ENCODE data around the gene CLMP. TPM values are rescaled to one million over a fixed set of nuclear protein-coding genes. Genes with fewer than 3 reads are reported as not detected.

CLMP gene
- total RNA-seq, 1 donor from 2014 or later = 6.6 TPM

GRCh38 chr11:123238297-123238696 is 43.2 kb upstream of the CLMP start:
- TF ChIP-seq CTCF (IDR thresholded peaks at IDR 0.05) = no peak
- DNase-seq (ENCODE audit: low spot score) = no peak
- H3K4me1 Mint-ChIP-seq (ENCODE audit: low read depth) = peaks cover 12% of the 10 kb centered on the region
- no peaks in the 10 kb centered on the region for H3K9me3 Mint-ChIP-seq (ENCODE audit: low read depth)
- no peak overlapping the region for H3K27ac Mint-ChIP-seq (ENCODE audit: unreplicated experiment)
- no peak overlapping the region for H3K4me3 Mint-ChIP-seq (ENCODE audit: unreplicated experiment)
- H3K27me3 Mint-ChIP-seq (ENCODE audit: low read depth) = peaks cover 2% of the 10 kb centered on the region
- H3K36me3 Mint-ChIP-seq (ENCODE audit: low read depth) = no peaks in the 10 kb centered on the region

GRCh38 chr11:123236879-123237278 is 41.8 kb upstream of the CLMP start:
- H3K27ac Mint-ChIP-seq (ENCODE audit: unreplicated experiment) = no peak overlapping the region
- peaks cover 12% of the 10 kb centered on the region for H3K4me1 Mint-ChIP-seq (ENCODE audit: low read depth)
- no peaks in the 10 kb centered on the region for H3K36me3 Mint-ChIP-seq (ENCODE audit: low read depth)
- H3K4me3 Mint-ChIP-seq (ENCODE audit: unreplicated experiment) = no peak overlapping the region
- no peak for TF ChIP-seq CTCF (IDR thresholded peaks at IDR 0.05)
- no peaks in the 10 kb centered on the region for H3K9me3 Mint-ChIP-seq (ENCODE audit: low read depth)
- peaks cover 2% of the 10 kb centered on the region for H3K27me3 Mint-ChIP-seq (ENCODE audit: low read depth)
- DNase-seq (ENCODE audit: low spot score) = no peak

GRCh38 chr11:123235656-123236261 is 40.7 kb upstream of the CLMP start:
- no peak for DNase-seq (ENCODE audit: low spot score)
- no peaks in the 10 kb centered on the region for H3K9me3 Mint-ChIP-seq (ENCODE audit: low read depth)
- no peaks in the 10 kb centered on the region for H3K36me3 Mint-ChIP-seq (ENCODE audit: low read depth)
- H3K27me3 Mint-ChIP-seq (ENCODE audit: low read depth) = peaks cover 3% of the 10 kb centered on the region
- H3K4me1 Mint-ChIP-seq (ENCODE audit: low read depth) = peaks cover 18% of the 10 kb centered on the region
- no peak for TF ChIP-seq CTCF (IDR thresholded peaks at IDR 0.05)
- no peak overlapping the region for H3K4me3 Mint-ChIP-seq (ENCODE audit: unreplicated experiment)
- H3K27ac Mint-ChIP-seq (ENCODE audit: unreplicated experiment) = no peak overlapping the region

- Mint-ChIP-seq H3K9me3 (ENCODE audit: low read depth) (no peaks in the 10 kb centered on the region), H3K4me1 (ENCODE audit: low read depth) (peaks cover 18% of the 10 kb centered on the region), H3K27ac (ENCODE audit: unreplicated experiment) (no peak overlapping the region), H3K4me3 (ENCODE audit: unreplicated experiment) (no peak overlapping the region), H3K36me3 (ENCODE audit: low read depth) (no peaks in the 10 kb centered on the region), H3K27me3 (ENCODE audit: low read depth) (peaks cover 3% of the 10 kb centered on the region)
- peak; percentile 77 for TF ChIP-seq CTCF (IDR thresholded peaks at IDR 0.05)
- DNase-seq (ENCODE audit: low spot score) = no peak
These were observed 40.1 kb upstream of the CLMP start for GRCh38 chr11:123235117-123235655.

GRCh38 chr11:123233975-123234334 is 38.9 kb upstream of the CLMP start:
- peaks cover 3% of the 10 kb centered on the region for H3K27me3 Mint-ChIP-seq (ENCODE audit: low read depth)
- peaks cover 18% of the 10 kb centered on the region for H3K4me1 Mint-ChIP-seq (ENCODE audit: low read depth)
- no peak overlapping the region for H3K27ac Mint-ChIP-seq (ENCODE audit: unreplicated experiment)
- H3K36me3 Mint-ChIP-seq (ENCODE audit: low read depth) = no peaks in the 10 kb centered on the region
- H3K9me3 Mint-ChIP-seq (ENCODE audit: low read depth) = no peaks in the 10 kb centered on the region
- no peak overlapping the region for H3K4me3 Mint-ChIP-seq (ENCODE audit: unreplicated experiment)
- no peak for DNase-seq (ENCODE audit: low spot score)
- no peak for TF ChIP-seq CTCF (IDR thresholded peaks at IDR 0.05)

All from chondrocyte (in vitro differentiated cells).